GM21737 (cell line): Measurements from ENCODE around the gene DUSP7.

Experiments used
- ATAC-seq: cut with Tn5 transposase; IDR thresholded peaks from one replicate; pipeline ENCODE4 v1.9.1; 2021; ENCODE audit warnings: mild to moderate bottlenecking, moderate library complexity; ENCODE audit not compliant: unreplicated experiment

Gene DUSP7

GRCh38 chr3:52069135-52069534 lies 12.8 kb upstream of the DUSP7 start:
- ATAC-seq, result no peak

GRCh38 chr3:52068730-52069129 lies 12.4 kb upstream of the DUSP7 start:
- no peak for ATAC-seq

GRCh38 chr3:52068055-52068571 lies 11.7 kb upstream of the DUSP7 start:
- no peak for ATAC-seq

GRCh38 chr3:52067526-52067925 lies 11.2 kb upstream of the DUSP7 start:
- no peak for ATAC-seq

- ATAC-seq, result no peak
Measured at GRCh38 chr3:52067046-52067445, 10.7 kb upstream of the DUSP7 start.

- no peak for ATAC-seq
Measured at GRCh38 chr3:52065264-52065756, 8.9 kb upstream of the DUSP7 start.

- no peak for ATAC-seq
Measured at GRCh38 chr3:52064561-52064960, 8.2 kb upstream of the DUSP7 start.

- ATAC-seq, result no peak
Measured at GRCh38 chr3:52063026-52063723, 6.8 kb upstream of the DUSP7 start.

GRCh38 chr3:52062505-52062904 lies 6.1 kb upstream of the DUSP7 start:
- no peak for ATAC-seq

GRCh38 chr3:52061121-52061910 lies 4.9 kb upstream of the DUSP7 start:
- ATAC-seq, result no peak

GRCh38 chr3:52059781-52060180 lies 3.4 kb upstream of the DUSP7 start:
- no peak for ATAC-seq

- ATAC-seq, result no peak
Measured at GRCh38 chr3:52057812-52058495, 1.6 kb upstream of the DUSP7 start.

- ATAC-seq, result peak; percentile 73
Measured at GRCh38 chr3:52056968-52057811, 819 bp upstream of the DUSP7 start.

- peak; percentile 15 for ATAC-seq
Measured at GRCh38 chr3:52055537-52056351, 627 bp downstream of the DUSP7 start.

- ATAC-seq, result no peak
Measured at GRCh38 chr3:52054661-52055511, 1.5 kb downstream of the DUSP7 start.

GRCh38 chr3:52053307-52054304 lies 2.8 kb downstream of the DUSP7 start:
- no peak for ATAC-seq

GRCh38 chr3:52052831-52053306 lies 3.5 kb downstream of the DUSP7 start:
- no peak for ATAC-seq
